GM18505 (cell line): Measurements from ENCODE around the gene ATAD2B.

Source experiments
- ATAC-seq: cut with Tn5 transposase; IDR thresholded peaks from one replicate; pipeline ENCODE4 v1.9.1; 2021; ENCODE audit not compliant: unreplicated experiment
- POLR2A ChIP-seq: IDR thresholded peaks from 4 replicates; pipeline ENCODE4 v1.6.1; 2011; ENCODE audit warnings: borderline replicate concordance; ENCODE audit not compliant: insufficient read depth, insufficient read length; ENCODE audit errors: extremely low read depth

Gene ATAD2B

DNA sequence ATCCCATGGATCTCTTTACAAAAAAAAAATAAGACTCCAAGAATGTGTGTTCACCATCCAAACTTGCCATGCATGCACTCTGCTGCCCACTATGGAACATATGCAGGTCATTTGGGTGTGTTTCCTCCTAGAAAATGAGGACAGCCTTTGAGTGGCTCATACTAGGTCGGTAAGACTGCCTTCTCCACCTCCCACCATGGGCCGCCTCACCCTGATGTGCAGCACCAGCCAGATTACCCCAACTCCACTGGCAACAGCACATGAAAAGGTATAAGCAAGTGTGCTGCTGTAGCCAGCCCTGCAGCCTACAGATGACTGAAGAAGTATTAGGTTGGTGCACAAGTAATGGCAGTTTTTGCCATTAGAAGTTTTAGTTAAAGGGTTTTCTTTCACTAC, 214.2 kb downstream of the ATAD2B start:
- TF ChIP-seq POLR2A, result no peak
- no peak for ATAC-seq

DNA sequence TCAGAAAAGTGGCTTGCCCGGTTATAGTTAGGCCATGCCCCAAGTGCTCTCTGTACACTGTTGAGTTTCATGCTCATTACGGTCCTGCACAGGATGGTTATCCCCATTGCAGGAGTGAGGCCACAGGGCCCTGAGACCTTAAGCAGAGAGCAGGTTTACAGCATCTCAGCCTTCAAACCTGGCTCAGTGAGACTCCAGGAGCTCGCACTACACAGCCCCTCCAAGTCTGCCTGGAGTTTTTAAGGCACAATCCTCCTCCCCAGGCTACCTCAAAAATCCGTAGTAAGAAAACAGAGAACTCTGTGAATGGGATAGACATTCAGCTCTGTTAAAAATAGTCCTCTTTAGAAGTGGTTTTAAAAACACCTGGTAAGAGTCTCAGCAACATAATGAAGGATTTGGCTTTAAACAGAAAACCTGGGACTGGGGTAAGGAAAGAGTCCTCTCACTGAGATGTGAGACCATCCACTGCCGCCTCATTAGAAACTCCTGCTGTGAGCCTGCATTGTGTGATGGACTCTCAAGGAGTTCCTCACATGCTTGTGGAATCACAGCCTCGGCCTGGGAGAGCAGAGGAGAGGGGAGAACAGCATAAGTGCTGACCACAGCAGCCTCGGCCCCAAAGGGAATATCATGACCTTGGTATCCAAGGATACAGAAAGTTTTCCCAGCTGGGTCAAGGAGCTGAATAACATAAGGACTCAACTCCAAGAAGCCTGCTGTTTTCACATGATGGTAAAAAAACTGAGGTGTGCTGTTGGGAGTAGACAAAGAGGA, 214.8 kb downstream of the ATAD2B start:
- no peak for ATAC-seq
- no peak for TF ChIP-seq POLR2A

DNA sequence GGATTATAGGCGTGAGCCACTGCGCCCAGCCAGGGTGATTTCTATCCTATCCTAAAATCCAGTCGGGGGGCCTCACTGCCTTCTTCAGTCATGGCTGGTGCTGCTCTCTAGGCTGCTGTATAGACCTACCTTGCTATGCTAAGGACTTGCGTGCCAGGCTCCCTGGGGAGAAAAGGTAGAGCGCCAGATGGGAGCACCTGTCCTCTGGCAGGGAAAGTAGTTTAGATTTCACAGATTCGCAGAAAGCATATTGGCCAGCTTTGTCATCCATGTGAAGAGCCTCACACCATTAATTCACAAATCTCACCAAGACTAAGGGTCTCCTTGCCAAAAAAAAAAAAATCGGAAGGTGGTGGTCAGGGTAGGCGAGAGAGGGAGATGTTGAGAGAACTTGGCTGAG, 217.6 kb downstream of the ATAD2B start:
- no peak for ATAC-seq
- TF ChIP-seq POLR2A, result no peak

DNA sequence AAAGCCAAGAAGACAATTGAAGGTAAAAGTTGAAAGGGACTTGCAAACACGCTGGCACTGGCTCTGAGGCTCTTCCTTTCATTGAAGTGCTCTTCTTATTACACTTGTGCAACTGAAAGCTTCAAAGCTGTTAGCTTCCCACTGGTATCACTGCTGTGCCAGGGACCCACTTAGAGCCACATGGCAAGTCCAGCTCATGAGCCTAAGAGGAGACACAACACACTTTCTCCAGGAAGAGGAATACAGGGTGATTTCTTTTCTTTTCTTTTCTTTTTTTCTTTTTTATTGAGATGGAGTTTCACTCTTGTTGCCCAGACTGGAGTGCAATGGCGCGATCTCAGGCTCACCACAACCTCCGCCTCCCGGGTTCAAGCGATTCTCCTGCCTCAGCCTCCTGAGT, 218.2 kb downstream of the ATAD2B start:
- TF ChIP-seq POLR2A, result no peak
- no peak for ATAC-seq

DNA sequence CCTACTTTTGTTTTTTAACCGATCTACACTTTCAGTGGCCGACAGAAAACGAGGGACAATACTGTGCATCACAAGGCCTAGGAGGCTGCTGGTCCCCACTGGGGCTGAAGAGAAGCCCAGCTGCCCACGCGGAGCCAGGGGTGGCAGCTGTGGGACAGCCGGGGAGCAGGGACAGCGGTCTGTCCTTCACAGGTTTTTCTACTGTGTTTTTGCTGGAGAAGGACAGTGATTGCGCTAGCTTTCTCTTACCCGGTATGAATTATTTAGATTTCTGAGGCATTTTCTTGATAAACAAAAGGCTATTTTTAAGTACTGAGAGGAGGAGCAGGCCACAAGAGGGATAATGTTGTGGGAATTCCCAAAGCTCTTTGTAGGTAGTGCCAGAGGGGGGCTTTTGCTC, 219.8 kb downstream of the ATAD2B start:
- TF ChIP-seq POLR2A, result no peak
- no peak for ATAC-seq

DNA sequence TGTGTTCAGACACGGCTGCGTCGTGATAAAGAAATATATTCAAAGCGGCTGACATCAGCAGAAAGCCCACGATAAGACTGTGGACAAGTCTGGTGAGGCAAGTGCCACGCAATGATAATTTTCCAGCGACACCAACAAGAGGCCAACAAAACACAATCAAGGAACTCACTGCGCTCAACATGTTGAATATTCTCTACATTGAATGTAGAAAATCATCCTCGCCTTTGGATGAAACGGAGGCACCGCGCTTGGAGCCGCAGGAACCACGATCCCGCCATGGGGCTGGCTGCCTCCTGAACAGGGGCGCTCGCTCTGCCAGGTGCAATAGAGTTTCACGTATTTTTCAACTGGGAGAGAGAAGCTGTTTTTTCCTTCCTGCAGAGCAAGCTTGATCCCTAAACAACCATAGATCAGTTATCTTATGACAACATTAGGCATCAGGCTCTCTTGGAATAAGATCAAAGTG, 220.3 kb downstream of the ATAD2B start:
- no peak for ATAC-seq
- no peak for TF ChIP-seq POLR2A

DNA sequence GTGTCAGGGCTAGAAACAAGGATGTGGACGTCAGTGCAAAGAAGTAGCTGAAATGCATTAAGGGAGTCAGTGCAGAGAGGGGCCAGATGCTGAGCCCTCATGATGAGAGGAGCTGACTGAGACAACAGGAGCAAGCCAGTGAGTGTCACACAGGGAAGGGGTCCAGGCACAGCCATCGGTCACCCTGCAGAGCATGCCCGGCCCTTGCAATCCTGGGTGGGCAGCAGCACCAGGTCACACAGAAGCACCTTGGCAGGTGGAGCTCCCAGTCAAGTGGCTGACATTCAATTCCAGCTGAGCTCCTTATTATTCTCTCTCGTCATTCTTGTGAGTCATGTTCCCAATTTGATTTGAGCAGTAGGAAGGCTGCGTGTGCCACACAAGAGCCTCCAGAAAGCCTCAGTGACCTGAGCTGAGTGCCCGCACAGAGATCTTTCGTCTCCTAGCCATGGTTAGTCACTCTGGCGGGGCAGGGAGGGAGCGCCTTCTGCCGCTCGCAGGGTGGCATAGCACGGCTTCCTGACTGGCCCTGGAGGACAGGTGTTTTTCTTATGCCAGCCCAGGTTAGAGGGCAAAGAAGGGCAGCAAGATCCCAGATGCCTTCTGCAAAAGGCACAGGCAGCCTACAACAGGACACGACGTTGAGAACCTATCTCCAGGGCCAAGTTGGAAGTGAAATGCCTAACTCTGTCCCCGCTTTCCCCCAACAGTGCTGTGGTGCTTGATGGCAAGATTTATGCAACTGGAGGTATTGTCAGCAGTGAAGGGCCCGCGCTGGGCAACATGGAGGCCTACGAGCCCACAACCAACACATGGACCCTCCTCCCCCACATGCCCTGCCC, 220.9 kb downstream of the ATAD2B start:
- ATAC-seq, result no peak
- TF ChIP-seq POLR2A, result no peak

DNA sequence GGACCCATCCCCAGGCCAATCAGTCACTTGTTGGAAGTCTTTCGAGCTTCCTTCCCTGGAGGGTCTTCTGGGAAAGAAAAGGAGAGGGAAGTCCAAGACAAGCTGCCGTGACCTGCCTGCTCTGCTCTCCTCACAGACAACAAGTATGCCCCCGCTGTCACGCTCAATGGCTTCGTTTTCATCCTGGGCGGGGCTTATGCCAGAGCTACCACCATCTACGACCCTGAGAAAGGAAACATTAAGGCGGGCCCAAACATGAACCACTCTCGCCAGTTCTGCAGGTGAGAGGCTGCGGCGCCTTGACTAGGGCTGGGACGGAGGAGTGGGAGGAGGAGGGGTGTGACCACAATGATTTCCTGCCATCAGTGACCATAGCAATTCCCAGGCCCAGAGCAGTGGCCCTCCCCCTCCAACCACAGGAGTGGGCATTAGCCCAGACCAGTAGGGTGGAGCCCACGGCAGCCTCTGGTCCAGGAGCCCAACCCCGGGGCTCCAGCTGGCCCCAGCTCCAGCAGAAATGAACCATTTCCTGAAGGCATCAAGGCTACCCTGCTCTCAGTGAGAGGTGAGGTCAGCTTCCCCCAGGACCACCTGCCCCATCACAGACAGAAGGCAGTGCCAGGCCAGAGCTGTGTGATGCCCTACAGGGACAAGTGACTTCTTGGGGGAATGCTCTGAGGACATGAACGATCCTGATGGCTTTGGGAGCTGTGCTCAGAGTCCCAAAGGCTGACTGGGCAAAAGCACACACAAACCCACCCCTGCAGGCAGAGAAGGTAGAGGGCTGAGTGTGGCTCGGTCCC, 223.1 kb downstream of the ATAD2B start:
- no peak for TF ChIP-seq POLR2A
- no peak for ATAC-seq

DNA sequence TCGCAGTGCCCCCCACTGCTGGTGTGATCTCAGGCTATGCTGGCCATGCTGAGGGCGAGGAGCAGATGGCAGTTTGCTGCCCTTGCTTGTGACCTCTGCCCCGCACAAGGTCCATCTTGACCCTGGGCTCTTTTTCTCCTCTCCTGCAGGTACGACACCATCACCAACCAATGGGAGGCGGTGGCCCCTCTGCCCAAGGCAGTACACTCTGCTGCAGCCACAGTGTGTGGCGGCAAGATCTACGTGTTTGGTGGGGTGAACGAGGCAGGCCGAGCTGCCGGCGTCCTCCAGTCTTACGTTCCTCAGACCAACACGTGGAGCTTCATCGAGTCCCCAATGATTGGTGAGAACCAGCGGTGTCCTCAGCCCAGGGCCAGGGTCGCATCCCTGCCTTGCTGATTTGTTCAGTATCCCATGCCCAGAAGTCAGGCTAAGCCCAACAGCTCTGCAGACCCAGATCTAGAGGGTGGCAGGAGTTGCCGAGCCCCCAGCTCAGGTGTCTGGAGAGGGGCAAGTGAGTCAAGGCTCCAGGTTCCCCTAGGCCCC, 223.8 kb downstream of the ATAD2B start:
- ATAC-seq, result no peak
- TF ChIP-seq POLR2A, result no peak

DNA sequence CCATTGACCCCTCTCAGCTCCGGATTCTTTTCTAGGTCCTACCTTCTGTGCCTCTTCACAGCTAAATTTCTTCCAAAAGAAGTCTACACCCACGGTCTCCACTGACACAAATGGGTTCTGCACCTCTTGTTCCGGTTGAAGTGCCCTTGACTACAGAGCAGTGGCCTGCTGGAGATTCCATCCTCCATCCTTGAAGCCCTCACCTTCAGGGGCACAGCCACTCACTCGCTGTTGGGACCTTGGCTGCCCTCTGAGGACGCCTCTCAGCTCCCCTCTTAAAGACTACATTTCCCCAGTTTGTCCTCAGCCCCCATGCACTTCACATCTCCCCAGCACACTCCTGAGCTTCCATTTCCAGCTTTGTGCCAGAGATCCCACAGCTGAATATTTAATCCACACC, 226.3 kb downstream of the ATAD2B start:
- no peak for ATAC-seq
- TF ChIP-seq POLR2A, result no peak

DNA sequence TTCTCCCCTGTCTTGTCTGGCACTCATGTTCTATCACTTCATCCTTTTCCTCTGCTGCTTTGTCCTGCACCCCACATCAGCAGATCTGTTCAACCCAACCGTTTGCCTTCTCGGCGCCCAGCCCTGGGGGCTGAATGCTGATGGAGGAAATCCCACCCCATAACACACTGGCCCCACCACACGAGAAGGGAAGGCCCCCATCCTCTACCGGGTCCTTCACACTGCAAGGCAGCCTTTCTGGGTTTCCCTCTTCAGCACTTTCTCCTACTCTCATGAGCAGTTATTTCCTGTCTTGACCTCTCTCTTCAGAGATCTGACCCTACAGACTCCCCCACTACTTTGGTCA, 227.4 kb downstream of the ATAD2B start:
- no peak for ATAC-seq

DNA sequence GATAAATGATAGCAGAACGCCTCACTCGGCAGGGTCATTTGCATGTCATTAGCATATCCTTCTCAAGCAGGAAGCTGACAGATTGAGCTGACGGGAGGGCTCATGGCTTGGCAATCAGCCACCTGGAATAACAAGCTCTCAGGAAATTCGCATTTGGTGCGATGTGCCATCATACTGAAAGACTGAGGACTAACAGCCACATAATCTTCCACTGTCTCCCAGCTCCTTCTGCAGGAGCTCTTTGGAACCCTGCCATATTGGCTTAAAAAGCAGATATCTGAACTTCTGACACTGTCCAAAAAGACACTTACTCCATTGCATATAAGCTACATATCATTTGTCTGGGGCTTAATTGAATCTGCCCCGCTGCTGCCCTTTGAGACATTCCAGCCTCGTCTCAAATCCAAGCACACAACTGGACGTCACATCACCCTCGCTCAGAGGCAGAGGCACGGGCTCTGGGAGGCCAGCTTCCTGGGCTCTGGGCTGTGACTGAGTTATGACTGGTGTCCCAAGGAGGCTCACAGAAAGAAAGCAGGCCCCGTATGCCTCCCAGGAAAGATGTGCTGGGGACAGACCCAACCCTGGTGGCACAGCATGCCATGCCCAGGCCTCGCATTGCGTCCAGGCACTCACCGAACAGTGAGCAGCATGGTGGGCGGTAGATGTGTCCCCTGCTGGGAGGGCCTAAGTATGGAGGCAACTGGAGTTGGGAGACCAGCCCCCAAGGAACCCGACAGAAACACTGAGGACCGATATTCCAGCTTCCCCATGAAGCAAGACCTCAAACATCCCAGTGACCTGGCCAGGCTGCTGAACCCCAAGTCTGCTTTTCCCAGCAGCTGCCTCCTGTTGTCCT, 228.0 kb downstream of the ATAD2B start:
- TF ChIP-seq POLR2A, result no peak
- no peak for ATAC-seq

More for the DNA sequence above, 227.4 kb downstream of the ATAD2B start:
- no peak for TF ChIP-seq POLR2A
